GM12874 (cell line): ENCODE results near the gene KRT25.

ENCODE experiments used
- TF ChIP-seq, protein P1 (sequence below): IDR thresholded peaks from 2 replicates; pipeline ENCODE4 v1.5.1; 2011; ENCODE audit warnings: low read depth, mild to moderate bottlenecking, control low read depth, low read length, moderate library complexity; ENCODE audit not compliant: insufficient read depth

Gene KRT25

GRCh38 chr17:40727447-40728231, 27.5 kb downstream of the KRT25 start:
- TF ChIP-seq, protein P1, sequence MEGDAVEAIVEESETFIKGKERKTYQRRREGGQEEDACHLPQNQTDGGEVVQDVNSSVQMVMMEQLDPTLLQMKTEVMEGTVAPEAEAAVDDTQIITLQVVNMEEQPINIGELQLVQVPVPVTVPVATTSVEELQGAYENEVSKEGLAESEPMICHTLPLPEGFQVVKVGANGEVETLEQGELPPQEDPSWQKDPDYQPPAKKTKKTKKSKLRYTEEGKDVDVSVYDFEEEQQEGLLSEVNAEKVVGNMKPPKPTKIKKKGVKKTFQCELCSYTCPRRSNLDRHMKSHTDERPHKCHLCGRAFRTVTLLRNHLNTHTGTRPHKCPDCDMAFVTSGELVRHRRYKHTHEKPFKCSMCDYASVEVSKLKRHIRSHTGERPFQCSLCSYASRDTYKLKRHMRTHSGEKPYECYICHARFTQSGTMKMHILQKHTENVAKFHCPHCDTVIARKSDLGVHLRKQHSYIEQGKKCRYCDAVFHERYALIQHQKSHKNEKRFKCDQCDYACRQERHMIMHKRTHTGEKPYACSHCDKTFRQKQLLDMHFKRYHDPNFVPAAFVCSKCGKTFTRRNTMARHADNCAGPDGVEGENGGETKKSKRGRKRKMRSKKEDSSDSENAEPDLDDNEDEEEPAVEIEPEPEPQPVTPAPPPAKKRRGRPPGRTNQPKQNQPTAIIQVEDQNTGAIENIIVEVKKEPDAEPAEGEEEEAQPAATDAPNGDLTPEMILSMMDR: no peak

GRCh38 chr17:40726919-40727318, 28.2 kb downstream of the KRT25 start:
- TF ChIP-seq, protein P1: no peak; the same call in 1 of the 2 replicates

DNA sequence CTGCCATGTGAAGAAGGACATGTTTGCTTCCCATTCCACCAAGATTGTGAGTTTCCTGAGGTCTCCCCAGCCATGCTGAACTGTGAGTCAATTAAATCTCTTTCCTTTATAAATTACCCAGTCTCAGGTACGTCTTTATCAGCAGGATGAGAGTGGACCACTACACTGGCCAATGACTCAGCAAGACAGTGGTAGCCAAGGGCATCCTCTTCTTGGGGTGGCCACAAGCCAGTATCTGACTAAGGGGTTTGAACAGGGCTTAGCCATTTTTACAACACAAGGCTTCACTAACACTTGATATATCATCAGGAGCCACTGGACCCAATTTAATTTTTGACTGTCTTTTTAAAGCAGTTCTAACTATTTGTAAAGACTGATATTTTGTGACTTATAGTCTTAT, 30.5 kb downstream of the KRT25 start:
- TF ChIP-seq, protein P1: no peak

DNA sequence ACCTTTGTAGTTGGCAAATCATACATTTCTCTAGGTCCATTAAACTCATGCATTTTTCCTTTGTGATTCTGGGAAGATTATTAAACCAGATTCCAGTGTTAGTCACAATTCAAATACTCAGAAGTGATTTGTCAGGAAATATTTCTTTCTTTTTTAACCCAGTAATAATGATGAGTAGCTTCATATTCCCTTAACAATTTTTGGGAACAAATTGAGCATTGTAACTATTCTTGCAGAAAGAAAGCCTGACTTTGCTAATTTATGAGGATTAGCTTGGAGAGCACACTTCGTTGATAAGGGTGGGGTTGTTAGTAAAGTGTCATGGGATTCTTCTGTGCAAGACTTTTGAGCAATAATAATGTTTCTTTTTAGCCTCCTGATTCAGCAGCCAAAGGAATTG, 32.9 kb downstream of the KRT25 start:
- TF ChIP-seq, protein P1: no peak

- TF ChIP-seq, protein P1: no peak
Observed at GRCh38 chr17:40720899-40721298, 34.2 kb downstream of the KRT25 start.

DNA sequence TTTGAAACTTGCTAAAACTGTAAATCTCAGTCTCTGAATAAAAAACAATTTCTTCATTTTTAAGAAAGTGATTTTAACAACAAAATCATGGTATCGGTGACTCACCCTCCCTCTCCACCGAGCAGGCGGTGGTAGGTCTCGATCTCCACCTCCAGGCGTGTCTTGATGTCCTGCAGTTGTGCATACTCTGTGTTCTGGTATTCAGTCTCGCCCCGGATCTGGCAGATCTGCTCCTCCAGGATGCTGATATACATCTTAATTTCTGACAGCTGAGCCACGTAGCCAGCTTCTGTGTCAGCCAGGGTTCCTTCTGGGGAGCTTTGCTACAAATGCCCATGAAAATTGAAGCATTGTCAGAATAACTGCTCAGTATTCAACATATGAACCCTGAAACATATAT, 36.2 kb downstream of the KRT25 start:
- TF ChIP-seq, protein P1: no peak

DNA sequence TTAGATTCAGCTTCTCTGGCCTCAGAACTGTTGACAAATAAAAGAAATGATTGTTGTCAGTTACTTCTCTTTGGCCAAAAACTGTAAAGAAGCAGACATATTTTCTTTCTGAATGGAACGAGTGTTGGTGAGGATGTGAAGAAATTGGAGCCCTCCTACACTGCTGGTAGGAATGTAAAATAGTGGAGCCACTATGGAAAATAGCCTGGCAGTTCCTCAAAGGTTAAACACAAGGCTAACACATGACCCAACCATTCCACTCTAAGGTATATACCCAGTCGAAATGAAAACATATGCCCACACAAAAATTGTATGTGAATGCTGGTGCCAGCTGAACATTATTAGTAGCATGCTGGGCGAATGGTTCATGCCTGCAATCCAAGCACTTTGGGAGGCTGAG, 37.4 kb downstream of the KRT25 start:
- TF ChIP-seq, protein P1: no peak
